Fibroblast of villous mesenchyme (primary cell): ENCODE data around the gene FAM161B. TPM values are rescaled to one million over a fixed set of nuclear protein-coding genes. Genes with fewer than 3 reads are reported as not detected.
A peak's percentile ranks its signal among the peaks of the same experiment; 100 is the strongest.

ENCODE experiments used
- DNase-seq: peaks from one replicate; pipeline ENCODE4 v3.0.0-alpha.2; 2010; ENCODE audit warnings: low read depth
- H3K4me3 ChIP-seq: 2 replicates; pipeline ENCODE4 v1.5.1; 2011; ENCODE audit warnings: low read depth, mild to moderate bottlenecking, low read length
- small RNA-seq: library from RNA; depleted of rRNA; stranded (forward); fragments of <200 nt; gene quantifications from one replicate; pipeline ENCODE3, GENCODE V24; 2012
- total RNA-seq: library from RNA; depleted of rRNA; stranded (reverse); fragments of >200 nt; gene quantifications from 2 replicates; pipeline ENCODE4 v1.2.3, GENCODE V29; 2012
- TF ChIP-seq, protein P1 (sequence below): IDR thresholded peaks from 2 replicates; pipeline ENCODE4 v1.5.1; 2012; ENCODE audit warnings: low read depth, mild to moderate bottlenecking, low read length; ENCODE audit not compliant: insufficient read depth

FAM161B gene
- total RNA-seq, 1 donor = 5.2 TPM

DNA sequence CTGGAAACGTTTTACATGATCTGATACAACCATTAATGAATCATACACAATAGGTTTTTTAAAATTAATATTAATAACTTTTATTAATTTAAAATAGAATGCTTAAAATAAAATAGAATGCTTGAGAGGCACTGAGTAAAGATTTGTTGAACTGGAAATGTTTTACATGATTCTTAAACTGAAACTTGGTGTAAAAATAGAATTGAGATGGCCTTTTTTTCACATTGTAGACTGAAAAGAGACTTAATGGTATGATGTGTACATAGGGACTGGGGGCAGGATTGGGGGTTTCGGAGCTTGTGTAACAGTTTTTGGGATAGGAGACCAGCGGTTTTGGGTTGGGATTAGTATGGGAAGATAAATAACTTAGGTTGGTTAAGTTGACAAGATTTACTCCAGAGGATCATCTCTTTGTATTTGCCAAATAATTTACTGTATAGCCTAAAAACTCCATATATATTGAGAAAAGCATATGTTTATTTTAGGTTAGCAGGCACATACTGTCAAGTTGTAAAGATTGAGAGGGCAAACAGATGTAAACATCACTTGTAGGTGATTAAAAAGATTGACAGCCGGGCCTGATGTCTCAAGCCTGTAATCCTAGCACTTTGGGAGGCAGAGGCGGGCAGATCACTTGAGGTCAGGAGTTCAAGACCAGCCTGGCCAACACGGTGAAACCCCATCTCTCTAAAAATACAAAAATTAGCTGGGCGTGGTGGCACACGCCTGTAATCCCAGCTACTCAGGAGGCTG is 65.3 kb downstream of the FAM161B start:
- TF ChIP-seq, protein P1, sequence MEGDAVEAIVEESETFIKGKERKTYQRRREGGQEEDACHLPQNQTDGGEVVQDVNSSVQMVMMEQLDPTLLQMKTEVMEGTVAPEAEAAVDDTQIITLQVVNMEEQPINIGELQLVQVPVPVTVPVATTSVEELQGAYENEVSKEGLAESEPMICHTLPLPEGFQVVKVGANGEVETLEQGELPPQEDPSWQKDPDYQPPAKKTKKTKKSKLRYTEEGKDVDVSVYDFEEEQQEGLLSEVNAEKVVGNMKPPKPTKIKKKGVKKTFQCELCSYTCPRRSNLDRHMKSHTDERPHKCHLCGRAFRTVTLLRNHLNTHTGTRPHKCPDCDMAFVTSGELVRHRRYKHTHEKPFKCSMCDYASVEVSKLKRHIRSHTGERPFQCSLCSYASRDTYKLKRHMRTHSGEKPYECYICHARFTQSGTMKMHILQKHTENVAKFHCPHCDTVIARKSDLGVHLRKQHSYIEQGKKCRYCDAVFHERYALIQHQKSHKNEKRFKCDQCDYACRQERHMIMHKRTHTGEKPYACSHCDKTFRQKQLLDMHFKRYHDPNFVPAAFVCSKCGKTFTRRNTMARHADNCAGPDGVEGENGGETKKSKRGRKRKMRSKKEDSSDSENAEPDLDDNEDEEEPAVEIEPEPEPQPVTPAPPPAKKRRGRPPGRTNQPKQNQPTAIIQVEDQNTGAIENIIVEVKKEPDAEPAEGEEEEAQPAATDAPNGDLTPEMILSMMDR = no peak
- DNase-seq = peak; percentile 44
- H3K4me3 ChIP-seq = no peak overlapping the region

Small RNAs within 50 kb of the gene (small RNA-seq; reads per million reads assigned to genes)
- gene RF00019 = not detected

Other genes starting within 250 kb of the FAM161B start
- gene PNMA1, start 235.7 kb downstream of the FAM161B start, total RNA-seq = 29.6 and 31.1 TPM in 2 replicates
- gene PTGR2, start 98.3 kb downstream of the FAM161B start, total RNA-seq = 4.8 and 5.6 TPM in 2 replicates
- 80.5 and 102 TPM in 2 replicates for gene ZNF410, start 63.2 kb downstream of the FAM161B start, total RNA-seq
- gene COQ6, start 208 bp upstream of the FAM161B start, total RNA-seq = 16.4 and 20.3 TPM in 2 replicates
- 13.0 and 13.2 TPM in 2 replicates for gene ENTPD5, start 69.2 kb upstream of the FAM161B start, total RNA-seq
- 8.2 and 11.9 TPM in 2 replicates for gene BBOF1, start 69.3 kb upstream of the FAM161B start, total RNA-seq
- 10.6 and 16.0 TPM in 2 replicates for gene ALDH6A1, start 134.4 kb upstream of the FAM161B start, total RNA-seq
- 10.0 and 11.2 TPM in 2 replicates for gene LIN52, start 134.9 kb upstream of the FAM161B start, total RNA-seq